ENCODE measurements around the gene ZNF564. TPM values are rescaled to one million over a fixed set of nuclear protein-coding genes. Genes with fewer than 3 reads are reported as not detected.

Gene ZNF564
- total and polyA plus RNA-seq, 2 of the 8 experiments (the other 6 are each of a cell fraction or from before 2014, with no cell fraction given), result 0.89 to 10.4 TPM

- TF ChIP-seq CHD7 (IDR thresholded peaks at IDR 0.05; ENCODE audit: insufficient replicate concordance, low read length) (no peak), RNF2 (IDR thresholded peaks at IDR 0.05; ENCODE audit: borderline replicate concordance, low read depth, low read length, missing control alignments, poor library complexity, severe bottlenecking) (no peak), POLR2AphosphoS5 (IDR thresholded peaks at IDR 0.05; ENCODE audit: low read depth, low read length) (no peak), ASH2L (IDR thresholded peaks at IDR 0.05; ENCODE audit: low read length) (no peak), CHD1 (IDR thresholded peaks at IDR 0.05; ENCODE audit: low read depth, low read length) (no peak)
Measured at GRCh38 chr19:12494260-12494860, 56.9 kb downstream of the ZNF564 start (continued).
